ENCODE data around the gene SMPD2.

SMPD2 gene

GRCh38 chr6:109486068-109486467 is 45.5 kb downstream of the SMPD2 start:
- DNase-seq = no peak

DNA sequence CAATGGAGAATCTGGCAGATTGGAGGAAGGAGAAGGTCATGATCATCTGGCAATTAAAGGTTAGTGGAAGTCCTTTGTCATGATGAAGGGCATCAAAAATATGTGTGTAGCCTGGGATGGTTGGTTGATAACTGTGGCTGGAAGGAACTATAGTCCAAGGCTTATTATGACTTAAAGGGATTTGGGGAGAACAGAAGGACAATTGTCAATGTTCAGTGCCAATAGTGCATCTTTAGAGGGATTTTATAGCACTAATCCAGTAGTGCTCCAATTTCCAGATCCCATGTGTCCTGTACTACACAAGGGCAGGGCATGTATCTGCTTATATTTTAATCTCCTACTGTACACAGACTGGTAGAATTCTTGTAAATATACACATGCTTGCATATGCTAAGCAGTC is 47.5 kb downstream of the SMPD2 start:
- no peak for DNase-seq

DNA sequence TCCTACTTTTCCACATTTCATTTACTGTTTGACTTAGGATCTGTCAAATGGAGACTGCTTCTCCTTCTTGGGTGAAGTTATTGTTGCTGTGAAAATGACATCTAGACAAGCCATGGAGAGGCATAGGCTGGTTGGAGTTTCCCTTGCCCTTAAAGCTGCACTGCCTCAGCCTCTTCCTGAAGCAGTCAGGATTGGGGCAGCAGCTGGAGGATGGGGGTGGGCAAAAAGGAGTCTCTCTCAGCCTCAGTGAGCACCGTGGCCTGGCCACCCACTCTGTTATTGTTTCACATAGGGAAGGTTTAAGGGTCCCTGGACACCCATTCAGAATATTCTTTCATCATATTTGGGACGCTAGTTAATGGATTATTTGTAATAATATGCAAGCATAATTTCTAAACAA is 50.2 kb downstream of the SMPD2 start:
- no peak for DNase-seq

DNA sequence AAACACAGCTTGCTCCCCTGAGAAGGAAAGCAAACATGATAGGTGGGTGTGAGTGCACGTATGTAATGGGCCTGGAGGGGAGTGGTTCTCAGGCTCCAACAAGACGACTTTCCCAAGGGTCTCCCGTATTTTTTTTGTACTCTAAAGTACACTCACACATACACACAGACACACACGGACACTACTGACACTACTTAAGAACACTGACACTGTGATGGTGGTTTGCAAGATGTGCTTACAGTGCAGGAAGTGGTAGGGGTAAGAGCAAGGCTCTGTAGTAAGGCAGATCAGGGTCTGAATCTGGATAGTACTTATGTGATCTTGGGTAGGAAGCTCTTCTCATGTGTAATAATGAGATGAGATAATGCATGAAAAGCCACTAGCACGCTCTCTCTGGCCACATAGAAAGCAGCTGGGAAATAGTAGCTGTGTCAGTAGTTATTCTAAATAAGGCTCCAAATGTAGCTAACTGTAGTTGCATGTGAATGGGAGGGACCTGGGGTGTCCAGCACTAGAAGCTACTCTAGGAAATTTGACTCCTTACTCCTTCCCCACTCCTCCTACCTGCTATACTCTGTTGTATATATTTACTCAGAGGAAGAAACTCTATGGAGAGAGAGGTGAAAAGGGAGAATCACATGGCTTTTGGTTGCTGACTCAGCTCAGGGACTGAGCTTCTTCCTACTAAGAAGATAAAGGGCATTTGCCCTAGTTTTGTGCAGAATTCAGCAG is 50.8 kb downstream of the SMPD2 start:
- no peak for DNase-seq
